Right renal cortex interstitium (tissue), 3 donors: ENCODE measurements around the gene APH1B. TPM values are rescaled to one million over a fixed set of nuclear protein-coding genes. Genes with fewer than 3 reads are reported as not detected.
"Not testable (repeated sequence)": the region's sequence is repeated elsewhere in the genome, so short reads cannot be mapped to it uniquely, and the experiment has no call there.

Experiments
- DNase-seq, 3 donors: peaks; one replicate each; pipeline ENCODE4 v3.0.0-alpha.2; 2013; ENCODE audit warnings: low read depth in 3 of 3, low spot score in 2 of 3
- polyA plus RNA-seq, 3 donors: library from polyadenylated mRNA; unstranded; fragments of 120-200 nt; gene quantifications; one replicate each; pipeline ENCODE4 v1.2.1, GENCODE V29; 2013; ENCODE audit not compliant: insufficient read length in 3 of 3

The APH1B gene
- polyA plus RNA-seq, result 10 to 100 TPM; 17.1 to 18.5 (median 18.4) TPM

DNA sequence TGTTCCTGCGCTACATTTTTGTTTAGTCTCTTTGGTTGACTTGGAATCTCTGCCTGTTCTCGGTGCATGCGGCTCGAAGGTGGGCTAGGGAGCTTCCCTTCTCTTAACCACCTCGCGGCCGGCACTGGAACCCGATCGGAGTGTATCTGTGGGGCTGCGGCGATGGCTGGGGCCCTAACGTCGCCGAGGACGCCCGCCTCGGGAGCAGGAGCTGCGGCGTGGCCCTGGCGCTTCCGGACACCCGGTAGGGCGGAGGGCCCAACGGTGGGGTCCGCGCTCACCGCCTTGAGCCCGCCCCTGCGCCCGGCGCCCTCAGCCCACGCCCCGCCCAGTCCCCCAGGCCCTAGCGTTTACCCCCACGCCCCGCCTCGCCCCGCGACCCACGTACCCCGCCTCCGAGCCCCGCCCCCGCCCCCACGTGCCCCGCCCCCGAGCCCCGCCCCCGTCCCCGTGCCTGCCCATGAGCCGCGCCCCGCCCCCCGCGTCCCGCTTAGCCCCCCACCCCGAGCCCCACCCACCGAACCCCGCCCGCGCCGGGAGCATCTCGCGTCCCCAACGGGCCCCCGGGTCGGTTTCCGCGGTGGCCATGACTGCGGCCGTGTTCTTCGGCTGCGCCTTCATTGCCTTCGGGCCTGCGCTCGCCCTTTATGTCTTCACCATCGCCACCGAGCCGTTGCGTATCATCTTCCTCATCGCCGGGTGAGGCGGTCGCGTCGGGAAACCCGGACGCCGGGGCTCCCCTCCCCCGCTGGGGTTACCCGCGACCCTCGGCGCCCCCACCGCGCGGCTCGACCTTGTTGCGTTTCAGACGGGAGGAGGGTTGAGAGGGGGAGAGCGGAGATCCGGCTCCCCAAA is at the start of gene APH1B:
Gene APH1B, plus strand, starts transcription at position 568 of the 855 bp plus-strand sequence. Its CDS starts 19 bp downstream, at position 587.
- peak in 1 of 3 donors; percentile 61 for DNase-seq

DNA sequence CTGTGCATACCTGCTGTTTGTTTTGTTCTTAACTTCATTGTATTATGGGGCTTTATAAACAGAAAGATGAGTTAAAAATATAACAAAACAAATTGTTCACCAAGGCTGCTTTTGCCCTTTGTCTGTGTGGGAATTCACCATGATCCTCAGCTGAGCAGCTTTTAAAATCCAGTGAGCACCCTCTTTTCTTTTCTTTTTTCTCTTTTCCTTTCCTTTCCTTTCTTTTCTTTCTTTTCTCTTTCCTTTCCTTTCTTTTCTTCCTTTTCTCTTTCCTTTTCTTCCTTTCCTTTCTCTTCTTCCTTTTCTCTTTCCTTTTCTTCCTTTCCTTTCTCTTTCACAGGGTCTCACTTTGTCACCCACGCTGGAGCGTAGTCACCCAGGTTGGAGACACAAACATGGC is 49.7 kb upstream of the APH1B start:
- no peak for DNase-seq

DNA sequence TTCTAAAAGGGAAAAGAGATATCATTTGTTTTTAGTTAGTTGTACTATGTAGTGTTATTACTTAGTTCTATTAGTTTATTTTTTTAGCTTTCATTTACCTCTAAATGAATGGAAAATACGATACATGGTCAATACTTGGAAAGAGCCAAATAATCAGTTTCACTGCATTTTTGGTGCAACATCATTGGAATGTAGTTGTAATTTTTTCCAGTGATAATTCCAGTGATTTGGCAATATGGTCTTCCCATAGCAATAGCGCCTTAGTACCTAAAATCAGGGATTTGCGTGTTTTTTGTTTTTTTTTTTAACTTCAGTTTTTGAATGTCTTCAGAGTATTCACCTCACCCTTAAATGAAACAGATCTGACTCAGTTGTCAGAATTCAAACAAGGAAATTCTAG is 46.2 kb upstream of the APH1B start:
- DNase-seq, result no peak

DNA sequence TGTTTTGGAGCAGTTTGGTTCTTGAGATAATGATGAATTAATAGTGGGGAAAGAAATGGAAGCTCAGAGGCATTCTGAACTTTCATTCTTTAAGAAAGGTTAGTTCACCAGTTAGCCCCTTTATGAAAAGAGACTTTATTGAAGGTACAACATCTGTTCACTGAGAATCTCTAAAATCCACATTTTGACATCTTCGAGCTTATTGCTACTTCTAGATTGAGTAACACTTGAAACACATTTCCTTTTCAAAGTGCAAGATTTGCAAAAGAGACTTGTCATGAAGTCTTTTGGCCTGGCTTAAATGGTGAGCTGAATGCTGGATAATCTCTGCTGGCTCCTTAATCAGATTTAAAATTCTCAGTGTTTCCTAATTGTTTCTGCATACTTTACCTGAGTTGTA is 45.7 kb upstream of the APH1B start:
- DNase-seq, result no peak

DNA sequence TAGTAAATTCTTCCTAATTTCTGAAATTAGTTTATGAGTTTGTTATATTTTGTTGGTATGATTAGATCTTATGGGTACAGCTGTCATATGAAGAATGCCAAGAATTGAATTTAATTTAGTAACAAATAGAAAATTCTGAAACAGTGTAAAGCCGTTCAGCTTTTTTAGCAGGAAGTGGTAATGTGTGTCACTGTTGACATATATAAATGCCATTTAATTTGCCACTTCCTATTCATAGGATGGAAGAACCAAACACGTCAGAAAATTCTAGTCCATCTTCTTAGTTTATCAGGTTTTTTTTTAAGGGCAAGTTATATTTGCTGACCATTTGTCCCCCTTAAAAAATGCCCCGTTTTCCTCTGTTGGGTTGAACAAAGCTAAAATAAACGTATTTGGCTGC is 45.0 kb upstream of the APH1B start:
- no peak for DNase-seq

DNA sequence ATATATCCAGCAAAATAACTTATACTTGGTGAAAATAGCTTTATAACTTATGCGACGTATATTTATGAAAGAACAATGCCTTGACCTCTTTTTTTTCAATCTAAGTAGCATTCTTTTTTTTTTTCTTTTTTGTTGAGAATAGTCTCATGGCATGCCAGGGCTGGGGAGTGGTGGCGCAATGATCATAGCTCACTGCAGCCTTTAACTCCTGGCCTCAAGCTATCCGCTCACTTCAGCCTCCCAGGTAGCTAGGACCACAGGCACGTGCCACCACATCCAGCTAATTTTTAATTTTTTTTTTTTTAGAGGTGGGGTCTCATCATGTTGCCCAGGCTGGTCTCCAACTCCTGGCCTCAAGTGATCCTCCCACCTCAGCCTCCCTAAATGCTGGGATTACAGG is 44.5 kb upstream of the APH1B start:
- no peak for DNase-seq

DNA sequence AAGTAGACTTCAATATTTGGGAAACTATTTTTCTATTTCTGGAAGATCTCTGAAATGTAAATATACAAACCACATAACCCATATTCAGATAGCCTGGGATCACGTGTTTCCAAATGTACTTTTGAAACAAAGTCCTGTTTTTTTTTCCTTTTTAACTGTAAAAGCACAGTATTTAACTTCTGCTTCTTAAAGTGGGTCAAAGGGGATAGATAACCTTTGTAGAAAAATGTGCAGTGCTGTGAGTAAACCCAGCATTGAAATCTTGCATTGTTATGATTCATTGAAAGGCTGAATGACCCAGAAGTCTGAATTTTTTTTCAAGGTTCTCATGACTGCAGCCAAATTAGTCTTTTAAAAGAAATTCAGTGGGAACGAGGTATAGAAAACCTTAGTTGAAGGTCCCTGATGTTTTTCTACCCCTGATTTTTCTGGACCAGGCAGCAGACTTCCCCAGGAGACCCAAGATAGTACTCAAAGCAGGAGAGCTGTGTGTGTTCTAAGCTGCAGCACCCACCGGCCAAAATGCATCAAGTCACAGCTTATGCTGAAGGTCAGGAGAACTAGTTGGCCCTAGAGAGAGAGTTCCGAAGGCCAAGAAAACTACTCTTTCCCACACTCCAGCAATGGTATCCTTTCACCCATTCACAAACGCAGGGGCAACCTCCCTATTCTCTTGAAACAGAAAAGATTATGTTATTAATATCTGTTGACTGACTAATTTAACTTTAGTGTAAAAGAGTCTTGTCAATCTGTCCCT is 43.6 kb upstream of the APH1B start:
- DNase-seq, result no peak

DNA sequence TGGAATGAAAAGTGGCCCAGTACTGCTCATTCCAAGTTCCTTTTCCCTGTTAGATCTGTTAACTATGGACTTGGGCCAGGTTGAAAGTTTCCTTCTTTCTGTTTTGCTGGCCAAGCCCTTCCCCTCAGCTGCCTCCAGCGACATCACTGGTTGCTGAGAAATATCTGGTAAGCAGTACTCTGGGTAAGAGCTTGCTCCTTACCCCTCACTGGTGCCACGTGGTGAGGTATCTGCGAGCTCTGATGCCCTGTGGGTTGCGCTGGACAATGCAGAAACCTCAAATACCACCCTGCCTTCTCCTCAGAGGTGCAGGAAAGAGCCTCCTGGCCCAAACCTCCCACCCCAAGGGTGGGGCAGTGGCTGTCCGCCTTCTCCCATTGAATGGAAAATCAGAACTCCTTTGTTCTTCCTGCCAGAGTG is 42.9 kb upstream of the APH1B start:
- no peak for DNase-seq

DNA sequence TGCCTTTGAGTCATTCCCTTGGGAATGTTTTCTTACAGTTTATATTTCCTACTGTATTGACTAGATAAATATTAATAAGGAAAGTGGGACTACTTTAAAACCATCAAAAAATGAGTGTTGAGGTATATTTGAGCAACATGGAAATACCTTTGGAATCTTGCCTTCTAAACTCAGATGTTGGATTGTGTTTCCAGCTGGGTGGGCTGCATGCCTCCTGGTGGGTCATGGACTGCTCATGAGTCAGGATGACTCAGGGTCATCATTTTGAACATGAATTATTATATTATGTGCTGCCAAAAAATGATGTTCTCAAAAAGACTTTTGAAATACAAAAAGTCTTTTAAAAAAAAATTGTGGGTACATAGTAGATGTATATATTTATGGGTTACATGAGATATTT is 41.1 kb upstream of the APH1B start:
- DNase-seq, result no peak

DNA sequence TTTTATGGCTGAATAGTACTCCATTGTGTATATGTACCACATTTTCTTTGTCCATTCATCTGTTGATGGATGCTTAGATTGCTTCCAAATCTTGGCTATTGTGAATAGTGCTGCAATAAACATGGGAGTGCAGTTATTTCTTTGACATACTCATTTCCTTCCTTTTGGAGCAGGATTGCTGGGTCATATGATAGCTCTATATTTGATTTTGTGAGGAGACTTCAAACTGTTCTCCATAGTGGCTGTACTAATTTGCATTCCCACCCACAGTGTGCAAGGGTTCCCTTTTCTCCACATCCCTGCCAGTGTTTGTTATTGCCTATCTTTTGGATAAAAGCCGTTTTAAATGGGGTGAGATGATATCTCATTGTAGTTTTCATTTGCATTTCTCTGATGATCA is 40.3 kb upstream of the APH1B start:
- DNase-seq, result not testable (repeated sequence)

DNA sequence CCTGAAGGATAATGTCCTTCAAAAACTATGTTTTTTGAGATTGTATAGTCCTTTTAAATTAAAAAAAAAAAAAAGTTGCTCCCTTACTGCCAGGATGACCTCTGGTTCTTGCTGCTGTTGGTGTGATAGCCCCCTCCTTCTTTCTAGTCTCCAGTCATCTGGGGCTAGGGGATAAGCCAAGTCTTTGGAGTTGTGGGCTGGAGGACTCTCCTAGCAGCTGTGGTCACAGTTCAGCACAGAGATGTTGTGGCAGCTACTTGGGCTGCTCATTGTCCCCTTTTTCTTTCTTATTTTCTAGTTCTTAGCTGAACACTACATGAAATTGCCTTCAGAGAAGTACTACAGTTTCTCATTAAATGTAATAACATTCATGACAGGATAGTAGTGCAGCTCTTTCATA is 39.2 kb upstream of the APH1B start:
- DNase-seq, result no peak

DNA sequence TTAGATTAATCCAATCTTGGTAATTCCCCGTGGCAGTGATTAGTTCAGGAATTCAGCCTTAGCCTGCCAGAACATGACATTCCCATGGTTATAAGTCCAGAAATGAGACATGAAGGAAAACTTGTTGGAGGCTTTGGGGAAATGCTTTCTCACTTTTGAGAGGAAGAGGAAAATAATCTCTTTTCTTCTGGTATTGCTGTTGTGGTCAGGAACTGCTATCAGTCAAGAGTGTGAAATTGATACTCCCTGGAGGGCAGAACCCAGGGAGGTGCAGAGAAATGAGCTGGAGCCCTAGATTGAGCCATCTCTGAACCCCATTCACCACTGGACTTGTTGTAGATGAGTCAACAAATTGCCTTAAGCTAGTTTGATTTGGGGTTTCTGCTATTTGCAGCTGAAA is 38.6 kb upstream of the APH1B start:
- DNase-seq, result no peak

DNA sequence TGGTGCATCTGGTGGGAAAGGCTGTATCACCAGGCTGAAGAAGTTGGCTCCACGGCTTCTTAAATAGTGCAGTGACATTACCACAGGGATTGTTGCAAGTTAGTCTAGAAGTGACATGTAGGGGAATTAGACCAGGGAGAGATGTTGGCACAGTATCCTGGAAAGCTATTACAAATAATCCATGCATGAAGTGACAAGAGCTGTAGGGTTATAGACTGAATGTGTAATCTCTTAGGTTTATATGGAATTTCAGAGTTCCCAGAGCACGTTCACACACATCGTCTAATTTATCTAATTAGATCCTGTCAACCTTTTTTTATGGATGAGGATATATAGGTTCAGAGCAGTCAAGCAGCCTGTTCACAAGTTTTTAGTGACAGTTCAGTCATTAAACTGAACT is 37.3 kb upstream of the APH1B start:
- DNase-seq, result no peak

DNA sequence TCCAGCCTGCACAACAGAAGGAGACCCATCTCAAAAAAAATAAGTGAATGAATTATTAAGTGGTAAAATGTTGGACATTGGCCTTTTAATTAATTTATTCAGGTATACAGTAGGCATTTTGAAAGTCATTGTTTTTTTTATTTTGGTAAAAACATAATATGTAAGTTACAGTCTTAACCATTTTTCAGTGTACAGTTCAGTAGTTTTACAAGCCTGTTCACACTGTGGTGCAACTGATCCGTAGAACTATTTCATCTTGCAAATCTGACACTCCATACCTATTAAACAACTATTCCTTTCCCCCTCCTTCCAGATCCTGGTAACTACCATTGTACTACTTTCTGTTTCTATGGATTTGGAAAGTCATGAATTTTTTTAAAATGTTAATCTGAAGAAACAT is 36.1 kb upstream of the APH1B start:
- no peak for DNase-seq

DNA sequence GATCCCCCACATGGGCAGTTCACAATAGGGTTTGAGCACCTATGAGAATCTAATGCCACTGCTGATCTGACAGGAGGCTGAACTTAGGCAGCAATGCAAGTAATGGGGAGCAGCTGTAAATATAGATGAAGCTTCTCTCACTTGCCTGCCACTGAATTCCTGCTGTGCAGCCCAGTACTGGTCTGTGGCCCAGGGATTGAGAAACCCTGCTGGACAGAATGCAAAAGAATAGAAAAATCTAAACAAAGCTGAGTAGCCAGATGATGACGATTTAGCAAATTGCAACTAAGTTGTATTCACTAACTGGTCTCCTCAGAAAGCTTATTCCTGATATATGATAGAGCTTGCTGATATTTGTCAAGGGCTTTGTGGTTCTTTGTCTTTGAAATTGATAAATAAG is 34.3 kb upstream of the APH1B start:
- no peak for DNase-seq

DNA sequence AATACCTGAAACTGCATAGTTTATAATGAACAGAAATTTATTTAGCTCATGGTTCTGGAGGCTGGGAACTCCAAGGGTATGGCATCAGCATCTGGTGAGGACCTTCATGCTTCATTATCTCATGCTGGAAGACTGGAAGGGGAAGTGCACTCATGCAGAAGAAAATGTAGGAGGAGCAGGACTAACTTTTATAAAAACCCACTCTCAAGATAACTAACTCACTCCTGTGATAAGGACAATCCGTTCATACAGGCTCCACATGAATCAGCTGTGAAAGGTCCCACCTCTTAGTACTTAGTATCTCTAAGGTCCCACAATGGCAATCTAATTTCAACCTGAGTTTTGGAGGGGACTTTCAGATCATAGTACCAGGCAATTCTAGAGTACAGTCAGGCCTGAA is 33.6 kb upstream of the APH1B start:
- no peak for DNase-seq

DNA sequence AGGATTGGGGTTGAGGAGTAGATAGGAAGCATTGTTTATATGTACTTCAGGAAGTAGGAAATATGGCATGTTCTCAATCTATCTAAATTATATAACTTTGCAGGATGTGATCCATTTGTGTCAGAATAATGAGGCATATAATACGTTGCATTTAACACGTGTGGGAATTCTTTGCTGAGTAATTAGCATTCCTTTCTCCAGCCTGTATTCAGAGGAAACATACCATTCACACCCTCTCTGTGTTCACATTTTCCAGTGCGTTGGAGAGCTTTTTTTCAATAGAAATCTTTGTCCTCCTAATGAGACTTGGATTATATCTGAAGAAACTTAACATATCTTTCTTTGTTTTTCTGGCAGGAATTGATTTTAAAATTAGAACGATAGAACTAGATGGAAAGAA is 33.0 kb upstream of the APH1B start:
- no peak for DNase-seq

DNA sequence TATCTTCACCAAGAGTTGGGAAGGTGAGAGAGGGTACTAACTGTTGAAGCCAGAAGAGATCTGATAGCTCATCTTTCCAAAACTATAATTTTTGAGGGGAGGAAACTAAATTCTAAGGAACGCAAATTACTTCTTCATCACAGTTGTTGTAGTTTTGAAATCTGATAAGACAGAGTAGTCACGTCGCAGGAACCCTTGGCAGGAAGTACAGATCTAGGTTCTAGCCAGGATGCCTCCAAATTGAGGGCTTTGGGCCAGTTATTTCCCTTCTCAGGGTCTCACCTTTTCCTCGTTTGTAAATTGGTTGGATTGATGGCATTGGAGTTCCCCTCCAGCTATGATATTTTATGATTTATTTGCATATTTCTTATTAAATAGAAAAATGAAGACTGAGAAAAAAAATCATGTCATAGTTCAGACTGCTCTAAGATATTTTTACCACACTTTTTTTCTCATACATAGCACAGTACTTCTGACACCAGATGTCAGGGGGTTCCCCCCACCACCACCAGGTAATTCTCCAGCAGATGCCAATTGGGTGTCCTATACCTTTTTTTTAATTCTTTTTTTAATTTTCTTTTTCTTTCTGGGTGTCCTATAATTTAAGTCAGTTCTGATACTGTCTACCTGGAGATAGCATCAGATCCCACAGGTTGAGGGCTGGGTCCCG is 32.3 kb upstream of the APH1B start:
- DNase-seq, result no peak

DNA sequence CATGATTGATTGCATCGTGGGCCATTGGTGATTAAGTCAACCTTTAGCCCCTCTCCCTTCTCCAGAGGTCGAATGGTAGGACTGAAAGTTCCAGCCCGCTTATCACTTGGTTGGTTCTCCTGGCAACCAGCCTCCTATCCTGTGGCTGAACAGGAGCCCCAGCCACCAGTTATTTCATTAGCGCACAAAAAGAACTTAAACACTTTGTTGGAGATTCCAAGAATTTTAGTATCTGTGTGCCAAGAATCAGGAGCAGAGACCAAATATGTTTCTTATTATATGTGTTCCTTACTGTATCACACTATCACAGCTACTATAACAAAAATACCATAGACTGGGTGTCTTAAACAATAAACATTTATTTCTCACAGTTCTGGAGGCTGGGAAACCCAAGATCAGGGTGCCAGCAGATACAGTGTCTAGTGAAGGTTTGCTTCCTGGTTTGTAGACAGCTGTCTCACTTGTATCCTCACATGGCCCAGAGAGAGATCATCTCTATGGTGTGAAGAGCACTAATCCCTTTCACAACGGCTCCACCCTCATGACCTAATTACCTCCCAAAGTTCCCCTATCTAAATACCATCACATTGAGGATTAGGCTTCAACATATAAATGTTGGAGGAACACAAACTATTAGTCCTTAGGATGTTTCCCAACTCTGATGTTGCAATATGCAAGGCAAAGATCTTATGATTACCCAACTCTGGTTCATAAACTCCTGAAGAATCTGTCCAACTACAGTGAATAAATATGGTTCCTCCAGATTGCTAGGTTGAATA is 30.5 kb upstream of the APH1B start:
- DNase-seq, result no peak

DNA sequence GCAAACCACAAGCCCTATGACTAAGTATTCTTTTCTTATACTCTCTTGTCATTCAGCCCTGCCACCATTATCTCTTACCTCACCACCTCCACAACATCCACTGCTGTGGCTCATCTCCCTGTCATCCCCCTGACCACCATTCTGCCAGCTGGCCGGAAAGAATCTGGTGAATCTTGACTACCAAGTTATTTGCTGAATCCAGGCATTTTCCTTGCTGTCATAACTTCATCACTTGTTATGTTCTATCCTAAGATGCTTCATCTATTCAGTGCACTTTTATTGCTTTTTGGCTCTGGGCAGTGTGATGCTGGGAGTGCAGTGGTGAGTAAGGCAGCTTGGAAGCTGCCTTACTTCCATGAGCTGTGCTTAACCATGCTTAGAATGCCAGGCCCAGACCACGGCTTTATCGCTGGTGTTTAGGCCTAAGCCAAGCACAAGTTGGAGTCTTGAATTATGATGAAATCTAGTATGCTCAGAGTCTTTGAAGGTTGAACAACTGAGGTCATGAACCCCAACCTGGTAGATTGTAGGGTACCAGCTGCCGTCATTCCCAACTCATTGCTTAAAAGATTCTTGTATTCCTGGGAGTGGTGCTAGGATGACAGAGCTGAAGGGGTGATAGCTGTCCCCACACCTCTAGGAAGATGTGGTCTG is 27.0 kb upstream of the APH1B start:
- no peak for DNase-seq
